ENCODE results near the gene NNAT.
A peak's percentile ranks its signal among the peaks of the same experiment; 100 is the strongest.

NNAT gene

DNA sequence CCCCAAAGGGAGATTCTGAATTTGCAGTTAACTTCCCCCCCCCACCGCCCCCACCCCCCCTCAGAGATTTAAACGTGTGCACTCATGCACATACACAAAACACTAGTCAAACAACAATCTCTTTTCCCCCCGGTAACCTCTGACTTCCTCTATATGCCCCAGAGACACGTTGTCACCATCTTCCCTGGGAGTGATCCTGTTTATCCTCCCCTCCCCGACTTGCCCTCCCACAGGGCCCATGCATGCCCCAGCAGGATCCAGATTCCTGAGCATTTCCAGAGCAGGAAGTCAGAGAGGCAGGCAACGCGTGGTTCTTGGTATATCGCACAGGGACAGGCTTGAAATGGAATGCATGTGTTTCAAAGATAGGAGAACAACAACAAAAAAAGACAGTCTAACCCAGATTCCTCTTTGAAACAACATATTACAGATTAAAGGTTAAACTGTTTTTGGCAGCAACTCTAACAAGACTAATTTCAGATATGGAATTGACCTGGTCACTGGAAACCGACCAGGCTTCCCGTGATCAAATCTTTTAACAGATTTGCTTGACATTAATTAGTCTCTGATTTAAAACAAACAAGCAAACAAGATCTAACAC lies 5.3 kb downstream of the NNAT start:
- H3K27me3 Mint-ChIP-seq: peaks cover 5% of the 10 kb centered on the region
- peak overlapping the region; percentile 53 for H3K27ac Mint-ChIP-seq
- DNase-seq: no peak
- H3K4me3 Mint-ChIP-seq: peak overlapping the region; percentile 80
- H3K9me3 Mint-ChIP-seq: no peaks in the 10 kb centered on the region
- CTCF ChIA-PET: no interaction called here
- H3K36me3 Mint-ChIP-seq: peaks cover 1% of the 10 kb centered on the region
- peaks cover 42% of the 10 kb centered on the region for H3K4me1 Mint-ChIP-seq

GRCh38 chr20:37526839-37527637 lies 6.0 kb downstream of the NNAT start:
- Mint-ChIP-seq H3K27me3 (peaks cover 3% of the 10 kb centered on the region), H3K4me1 (peaks cover 40% of the 10 kb centered on the region), H3K4me3 (peak overlapping the region; percentile 80), H3K27ac (peak overlapping the region; percentile 97), H3K36me3 (no peaks in the 10 kb centered on the region), H3K9me3 (no peaks in the 10 kb centered on the region)
- CTCF ChIA-PET: no interaction called here
- DNase-seq: no peak

DNA sequence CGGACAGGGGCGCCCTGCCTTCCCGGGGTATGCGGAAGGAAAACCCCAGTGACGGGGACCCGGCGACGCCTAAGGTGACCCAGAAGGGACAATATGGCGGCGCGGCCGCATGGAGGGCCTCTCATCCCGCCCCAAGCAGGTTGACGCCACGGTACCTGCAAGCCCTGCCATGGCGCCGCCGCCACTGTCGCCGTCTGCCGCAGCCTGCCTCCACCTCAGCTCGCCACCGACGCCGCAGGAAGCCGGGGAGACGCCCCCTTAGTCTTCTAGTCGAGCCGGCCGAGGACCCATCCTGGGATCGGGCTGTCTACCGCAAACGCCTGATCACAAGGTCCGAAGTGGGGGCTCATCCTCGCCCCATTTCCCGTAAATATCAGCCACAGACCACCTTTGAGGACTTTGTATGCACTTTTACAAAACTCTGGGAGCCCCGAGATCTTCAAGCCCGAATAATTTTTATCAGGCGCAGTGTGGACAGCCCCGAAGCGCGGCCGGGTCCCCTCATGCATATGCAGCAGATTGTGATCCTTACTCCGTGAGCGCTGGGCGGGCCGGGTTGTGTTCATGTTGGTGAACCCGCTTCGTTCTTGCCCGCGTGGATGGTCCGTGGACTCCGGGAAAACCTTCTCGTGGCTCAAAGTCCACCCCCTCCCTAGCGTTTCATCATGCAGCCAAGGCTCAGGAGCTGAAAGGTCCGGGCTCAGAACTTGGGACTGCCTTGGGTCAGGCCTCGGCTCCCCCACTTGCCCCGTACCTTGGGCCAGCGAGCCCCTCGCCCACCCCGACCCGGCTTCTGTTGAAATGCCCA lies 6.8 kb downstream of the NNAT start, which contains the start of gene BLCAP:
TSS of gene BLCAP (minus strand) at position 239 of the 808 bp plus-strand sequence. CDS start 8,702 bp downstream, outside the sequence.
- Mint-ChIP-seq H3K4me1 (peaks cover 40% of the 10 kb centered on the region), H3K27me3 (peaks cover 6% of the 10 kb centered on the region), H3K9me3 (no peaks in the 10 kb centered on the region), H3K27ac (peak within 1 kb of the TSS; percentile 97), H3K4me3 (peak within 1 kb of the TSS; percentile 80), H3K36me3 (no peaks in the 10 kb centered on the region)
- CTCF ChIA-PET: interaction anchor here (1.1 to 1.2 kb wide), 2 partner anchors 245 to 336 kb away, joined by 3 to 4 read pairs; no protein-coding TSS in a partner anchor
- DNase-seq: peak; percentile 95

GRCh38 chr20:37528446-37529213 lies 7.6 kb downstream of the NNAT start:
- Mint-ChIP-seq H3K4me1 (peaks cover 40% of the 10 kb centered on the region), H3K4me3 (peak overlapping the region; percentile 80)
- no peak for DNase-seq

DNA sequence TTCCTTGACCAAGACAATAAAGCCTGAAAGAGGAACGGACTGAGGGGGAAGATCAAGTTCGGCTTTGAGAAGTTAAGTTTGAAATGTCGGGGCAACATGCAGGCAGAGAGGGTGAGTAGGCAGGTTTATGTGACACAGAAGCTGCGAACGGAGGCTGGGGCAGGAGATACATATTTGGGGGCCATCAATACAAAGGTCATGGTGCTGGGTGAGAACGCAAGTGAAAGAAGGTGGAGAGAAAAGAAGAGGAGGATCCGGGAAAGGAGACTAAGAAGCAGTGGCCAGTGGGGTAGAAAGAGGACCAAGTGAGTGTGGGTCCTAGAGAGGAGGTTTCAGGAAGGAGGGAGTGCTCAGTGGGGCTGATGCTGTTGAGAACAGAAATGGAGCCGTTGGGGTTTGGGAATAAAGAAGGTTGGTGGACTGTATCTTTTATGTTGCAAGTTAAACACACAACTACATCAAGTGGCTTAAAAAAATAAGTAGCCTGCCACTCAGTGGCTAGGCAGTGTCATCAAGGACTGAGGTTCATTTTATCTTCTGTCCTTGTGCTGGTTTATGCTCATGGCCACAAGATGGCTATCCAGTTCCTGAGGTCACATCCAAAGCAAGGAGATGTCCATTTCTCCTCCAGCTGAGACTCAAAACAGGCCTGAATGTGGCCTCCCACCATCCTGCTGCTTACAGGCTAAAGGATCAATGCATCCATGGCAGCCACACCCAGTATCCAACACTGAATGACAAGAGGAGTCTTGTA lies 8.3 kb downstream of the NNAT start:
- CTCF ChIA-PET: interaction anchor here (1.1 to 3.0 kb wide), 3 partner anchors 137 to 338 kb away, joined by 3 to 9 read pairs (median 4); no protein-coding TSS in a partner anchor
- Mint-ChIP-seq H3K4me1 (peaks cover 38% of the 10 kb centered on the region), H3K36me3 (no peaks in the 10 kb centered on the region), H3K9me3 (no peaks in the 10 kb centered on the region), H3K4me3 (peak overlapping the region; percentile 10), H3K27me3 (peaks cover 6% of the 10 kb centered on the region), H3K27ac (no peak overlapping the region)
- no peak for DNase-seq

More at GRCh38 chr20:37528446-37529213, 7.6 kb downstream of the NNAT start:
- Mint-ChIP-seq H3K36me3 (no peaks in the 10 kb centered on the region), H3K27ac (peak overlapping the region; percentile 97), H3K27me3 (peaks cover 6% of the 10 kb centered on the region), H3K9me3 (no peaks in the 10 kb centered on the region)
- CTCF ChIA-PET: interaction anchor here (1.1 to 3.0 kb wide), 4 partner anchors 137 to 337 kb away, joined by 3 to 9 read pairs (median 4); no protein-coding TSS in a partner anchor

GRCh38 chr20:37529968-37530600 lies 9.0 kb downstream of the NNAT start:
- CTCF ChIA-PET: interaction anchor here (1.5 to 3.0 kb wide), 2 partner anchors 138 to 262 kb away, joined by 4 to 9 read pairs; no protein-coding TSS in a partner anchor
- no peak overlapping the region for H3K4me3 Mint-ChIP-seq

DNA sequence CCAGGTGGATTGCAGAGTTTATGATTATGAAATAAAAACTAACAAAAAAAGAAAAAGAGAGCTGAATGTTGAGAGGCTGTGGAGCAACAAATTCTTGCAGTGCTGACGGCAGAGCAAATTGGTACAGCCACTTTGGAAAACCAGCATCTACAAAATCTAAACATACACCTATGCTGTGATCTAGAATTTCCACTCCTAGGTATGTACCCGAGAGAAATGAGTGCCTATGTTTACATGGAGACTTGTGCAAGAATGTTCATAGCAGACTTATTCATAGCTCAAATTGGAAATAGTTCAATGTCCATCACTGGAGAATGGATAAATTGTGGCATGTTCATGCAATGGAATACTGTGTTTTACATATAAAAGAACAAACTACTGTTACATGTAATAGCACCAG lies 9.6 kb downstream of the NNAT start:
- CTCF ChIA-PET: interaction anchor here (1.1 to 3.0 kb wide), 2 partner anchors 139 to 248 kb away, joined by 3 to 9 read pairs; no protein-coding TSS in a partner anchor
- no peaks in the 10 kb centered on the region for H3K36me3 Mint-ChIP-seq
- H3K4me1 Mint-ChIP-seq: peaks cover 29% of the 10 kb centered on the region
- H3K9me3 Mint-ChIP-seq: no peaks in the 10 kb centered on the region
- DNase-seq: no peak
- peaks cover 6% of the 10 kb centered on the region for H3K27me3 Mint-ChIP-seq
- H3K27ac Mint-ChIP-seq: no peak overlapping the region
- H3K4me3 Mint-ChIP-seq: no peak overlapping the region

More at GRCh38 chr20:37529968-37530600, 9.0 kb downstream of the NNAT start:
- peaks cover 35% of the 10 kb centered on the region for H3K4me1 Mint-ChIP-seq
- no peaks in the 10 kb centered on the region for H3K9me3 Mint-ChIP-seq
- no peak for DNase-seq
- H3K27me3 Mint-ChIP-seq: peaks cover 6% of the 10 kb centered on the region
- no peak overlapping the region for H3K27ac Mint-ChIP-seq
- no peaks in the 10 kb centered on the region for H3K36me3 Mint-ChIP-seq

DNA sequence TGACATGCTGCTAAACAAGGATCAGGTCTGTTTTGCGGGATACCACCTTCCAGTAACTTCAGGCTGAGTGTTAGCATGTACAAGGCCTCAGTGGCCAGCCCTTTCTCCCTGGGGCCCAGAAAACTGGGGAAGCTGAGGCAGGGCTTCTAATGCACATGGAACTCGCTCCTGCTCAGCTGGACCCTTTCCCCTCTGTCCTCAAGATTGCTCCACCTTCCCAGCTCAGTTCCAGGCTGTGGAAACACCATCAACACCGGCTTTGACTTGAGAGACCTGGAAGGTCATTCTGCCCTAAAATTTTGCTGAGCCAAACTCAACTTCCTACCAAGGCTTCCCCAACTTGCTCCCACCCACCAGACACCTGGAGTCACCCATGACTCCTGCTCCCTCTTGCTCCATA lies 10.8 kb downstream of the NNAT start:
- no peak for DNase-seq
- CTCF ChIA-PET: interaction anchor here (2.2 to 2.4 kb wide), 2 partner anchors 140 to 340 kb away, joined by 6 to 7 read pairs; no protein-coding TSS in a partner anchor
- H3K36me3 Mint-ChIP-seq: no peaks in the 10 kb centered on the region
- H3K9me3 Mint-ChIP-seq: no peaks in the 10 kb centered on the region
- peaks cover 18% of the 10 kb centered on the region for H3K4me1 Mint-ChIP-seq
- H3K27ac Mint-ChIP-seq: no peak overlapping the region
- peaks cover 6% of the 10 kb centered on the region for H3K27me3 Mint-ChIP-seq
- H3K4me3 Mint-ChIP-seq: no peak overlapping the region

DNA sequence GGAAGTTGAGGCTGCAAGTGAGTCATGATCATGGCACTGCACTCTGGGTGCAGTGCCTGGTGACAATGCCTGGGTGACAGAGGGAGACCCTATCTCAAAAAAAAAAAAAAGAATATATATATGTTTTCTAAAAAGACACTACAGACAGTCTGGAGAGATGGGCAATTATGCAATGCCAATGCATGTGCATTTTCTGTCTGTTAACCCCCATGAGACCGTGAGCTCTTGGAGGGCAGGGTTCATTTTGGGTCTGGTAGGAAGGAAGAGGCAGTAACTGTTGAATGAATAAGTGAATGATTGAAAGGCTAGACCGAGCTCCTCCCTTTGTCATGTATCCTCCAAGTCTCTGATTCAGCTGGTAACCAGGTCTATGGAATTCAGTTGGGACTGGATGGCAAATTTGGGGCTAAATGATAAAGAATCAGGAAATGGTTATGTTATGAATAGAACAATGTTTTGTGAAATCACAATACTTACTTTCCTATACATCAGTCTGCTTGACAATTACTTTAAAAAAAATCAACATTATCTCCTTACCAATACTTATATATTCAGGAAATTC lies 12.2 kb downstream of the NNAT start:
- Mint-ChIP-seq H3K27me3 (peaks cover 10% of the 10 kb centered on the region), H3K4me1 (peaks cover 14% of the 10 kb centered on the region), H3K9me3 (no peaks in the 10 kb centered on the region), H3K27ac (no peak overlapping the region), H3K4me3 (no peak overlapping the region), H3K36me3 (no peaks in the 10 kb centered on the region)
- CTCF ChIA-PET: interaction anchor here (0.9 to 2.4 kb wide), 11 partner anchors 141 to 341 kb away, joined by 3 to 19 read pairs (median 6); no protein-coding TSS in a partner anchor
- no peak for DNase-seq

- Mint-ChIP-seq H3K27me3 (peaks cover 11% of the 10 kb centered on the region), H3K27ac (no peak overlapping the region), H3K4me1 (peaks cover 5% of the 10 kb centered on the region), H3K4me3 (no peak overlapping the region), H3K9me3 (no peaks in the 10 kb centered on the region), H3K36me3 (no peaks in the 10 kb centered on the region)
- DNase-seq: peak; percentile 63
- CTCF ChIA-PET: interaction anchor here (0.6 to 2.4 kb wide), 12 partner anchors 143 to 343 kb away, joined by 3 to 19 read pairs (median 6); no protein-coding TSS in a partner anchor
Observed at GRCh38 chr20:37534401-37535157, 13.5 kb downstream of the NNAT start.

DNA sequence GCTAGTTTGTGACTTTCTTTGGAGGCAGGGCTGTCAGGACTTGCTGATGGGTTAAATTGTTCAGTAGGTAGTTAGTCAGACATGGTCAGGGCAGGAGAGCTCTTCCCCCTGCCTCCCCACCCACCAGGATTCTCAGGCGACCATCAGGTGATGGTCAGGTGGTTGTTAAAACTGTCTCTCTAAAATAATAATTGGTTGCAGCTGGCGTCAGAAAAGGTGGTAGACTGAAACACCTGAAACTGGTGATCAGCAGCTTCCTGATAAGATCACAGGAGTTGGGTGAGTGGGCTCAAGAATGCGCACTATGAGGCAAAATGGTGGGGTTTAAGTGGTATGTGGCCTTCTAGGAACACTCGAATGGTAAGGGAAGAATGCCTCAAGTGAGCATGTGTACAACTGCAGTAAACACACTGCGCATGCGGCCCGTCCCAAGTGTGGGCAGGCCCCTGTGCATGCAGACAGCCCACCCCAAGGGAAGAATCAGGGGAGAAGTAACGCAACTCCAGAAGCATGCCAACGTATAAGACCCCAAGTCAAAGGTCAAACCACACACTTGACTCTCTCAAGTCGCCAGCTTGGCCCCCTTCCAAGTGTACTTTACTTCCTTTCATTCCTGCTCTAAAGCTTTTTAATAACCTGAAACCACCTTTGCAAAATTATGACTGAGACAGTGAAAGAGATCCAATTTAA lies 14.5 kb downstream of the NNAT start:
- Mint-ChIP-seq H3K36me3 (no peaks in the 10 kb centered on the region), H3K27me3 (peaks cover 16% of the 10 kb centered on the region), H3K9me3 (no peaks in the 10 kb centered on the region), H3K4me1 (peaks cover 5% of the 10 kb centered on the region), H3K27ac (no peak overlapping the region), H3K4me3 (no peak overlapping the region)
- CTCF ChIA-PET: interaction anchor here (0.7 to 2.4 kb wide), 8 partner anchors 144 to 344 kb away, joined by 3 to 11 read pairs (median 5); no protein-coding TSS in a partner anchor
- DNase-seq: no peak
